NCI-H1436 (cell line): ENCODE data around the gene ATG101.
A peak's percentile ranks its signal among the peaks of the same experiment; 100 is the strongest.

Experiments
- DNase-seq: peaks from one replicate; lab custom pipeline; 2025; lab: John Stamatoyannopoulos, UW

ATG101 gene

DNA sequence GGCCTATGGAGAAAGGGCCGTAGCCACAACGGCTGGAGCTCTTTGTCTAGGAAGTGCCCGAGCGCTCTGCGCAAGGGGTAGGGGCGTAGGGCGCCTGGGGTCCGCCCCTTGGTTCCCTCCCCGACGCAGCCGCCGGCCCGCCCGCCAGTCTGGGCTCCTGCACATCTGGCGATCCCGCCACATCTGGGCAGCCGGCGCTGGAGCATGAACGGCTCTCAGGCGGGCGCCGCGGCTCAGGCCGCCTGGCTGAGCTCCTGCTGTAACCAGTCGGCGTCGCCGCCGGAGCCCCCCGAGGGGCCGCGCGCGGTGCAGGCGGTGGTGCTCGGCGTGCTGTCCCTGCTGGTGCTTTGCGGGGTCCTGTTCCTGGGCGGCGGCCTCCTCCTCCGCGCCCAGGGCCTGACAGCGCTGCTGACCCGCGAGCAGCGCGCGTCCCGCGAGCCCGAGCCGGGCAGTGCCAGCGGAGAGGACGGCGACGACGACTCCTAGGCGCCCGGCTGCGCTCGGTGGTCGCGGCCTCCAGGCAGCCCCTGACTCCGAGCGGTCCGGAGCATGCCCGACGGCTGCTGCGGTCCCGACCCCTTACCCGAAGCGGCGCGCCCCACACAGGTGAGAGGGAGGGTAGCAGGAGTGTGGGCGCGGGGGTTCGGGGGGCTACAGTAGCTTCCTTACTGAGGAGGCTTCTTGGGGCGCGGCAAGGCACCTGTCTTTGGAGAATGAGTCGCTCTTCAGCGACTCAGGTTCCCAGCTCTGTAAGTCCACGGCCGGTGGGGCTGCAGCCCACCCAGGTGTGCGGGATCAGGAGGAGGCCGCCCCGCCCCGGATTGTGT lies 10.0 kb downstream of the ATG101 start, which contains the start of gene SMIM41:
SMIM41 (plus strand) TSS at position 129 of the 827 bp plus-strand sequence; CDS start at position 205, 76 bp downstream.
- no peak for DNase-seq

DNA sequence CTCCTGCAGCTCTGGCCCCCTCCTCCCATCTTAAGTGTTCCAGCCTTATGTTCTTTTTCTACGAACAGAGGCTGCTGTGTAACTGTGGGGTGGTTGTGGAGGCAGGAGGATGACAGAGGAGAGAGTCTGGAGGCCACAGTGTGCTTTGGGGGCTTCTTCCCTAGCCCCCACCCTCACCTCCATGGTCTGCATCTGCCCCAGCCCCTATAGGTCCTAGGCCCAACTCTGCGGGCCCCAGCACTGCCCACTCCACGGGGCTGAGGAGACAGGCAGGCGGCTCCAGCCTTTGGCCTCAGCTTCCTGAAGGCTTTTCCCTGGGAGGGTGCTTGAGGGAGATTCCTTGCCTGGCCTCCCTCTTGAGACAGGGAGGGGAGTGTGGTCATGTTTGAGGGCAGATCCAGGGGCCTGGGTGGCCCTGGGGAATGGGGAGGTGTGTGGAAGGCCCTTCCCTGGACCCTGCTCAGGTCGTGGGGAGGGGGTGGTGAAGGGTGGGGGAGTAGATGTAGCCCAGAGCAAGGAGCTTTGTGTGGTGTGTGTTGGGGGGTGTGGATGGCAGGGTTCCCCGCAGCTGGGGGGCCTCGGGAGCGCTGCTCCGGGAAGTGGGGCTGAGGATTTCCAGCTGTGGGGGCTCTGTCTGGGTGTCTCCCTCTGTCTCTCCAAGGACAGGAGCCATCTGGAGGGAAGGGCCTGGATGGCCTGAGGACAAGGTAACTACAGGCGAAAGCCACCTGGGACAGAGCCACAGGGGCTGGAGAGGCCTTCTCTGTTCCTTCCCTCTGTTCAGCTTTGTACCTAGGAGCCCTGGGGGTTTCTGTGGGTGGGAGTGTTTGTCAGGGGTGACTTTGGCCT lies 10.8 kb downstream of the ATG101 start:
- DNase-seq = no peak

DNA sequence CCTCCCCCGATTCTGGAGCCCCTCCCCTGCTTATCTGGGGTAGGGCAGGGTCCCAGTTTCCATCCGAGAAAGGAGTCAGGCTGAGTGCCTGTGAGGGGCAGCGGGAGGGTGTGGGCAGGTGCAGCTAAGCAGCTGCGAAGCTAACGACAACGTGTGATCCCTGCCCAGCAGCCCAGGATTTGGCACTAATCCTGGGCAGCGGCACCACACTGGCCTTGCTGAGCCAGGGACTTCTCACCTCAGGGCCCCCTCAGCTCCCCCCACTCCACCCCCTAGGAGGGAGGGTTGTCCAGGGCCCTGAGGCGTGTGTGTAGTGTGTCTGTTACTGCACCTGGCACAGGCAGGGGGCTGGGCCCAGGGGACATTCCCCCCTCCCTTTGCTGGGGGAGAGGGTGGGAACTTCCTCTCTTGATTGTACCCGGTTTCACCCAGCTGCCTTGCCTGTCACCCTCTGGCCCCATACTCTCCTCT lies 11.5 kb downstream of the ATG101 start:
- DNase-seq = peak; percentile 76

DNA sequence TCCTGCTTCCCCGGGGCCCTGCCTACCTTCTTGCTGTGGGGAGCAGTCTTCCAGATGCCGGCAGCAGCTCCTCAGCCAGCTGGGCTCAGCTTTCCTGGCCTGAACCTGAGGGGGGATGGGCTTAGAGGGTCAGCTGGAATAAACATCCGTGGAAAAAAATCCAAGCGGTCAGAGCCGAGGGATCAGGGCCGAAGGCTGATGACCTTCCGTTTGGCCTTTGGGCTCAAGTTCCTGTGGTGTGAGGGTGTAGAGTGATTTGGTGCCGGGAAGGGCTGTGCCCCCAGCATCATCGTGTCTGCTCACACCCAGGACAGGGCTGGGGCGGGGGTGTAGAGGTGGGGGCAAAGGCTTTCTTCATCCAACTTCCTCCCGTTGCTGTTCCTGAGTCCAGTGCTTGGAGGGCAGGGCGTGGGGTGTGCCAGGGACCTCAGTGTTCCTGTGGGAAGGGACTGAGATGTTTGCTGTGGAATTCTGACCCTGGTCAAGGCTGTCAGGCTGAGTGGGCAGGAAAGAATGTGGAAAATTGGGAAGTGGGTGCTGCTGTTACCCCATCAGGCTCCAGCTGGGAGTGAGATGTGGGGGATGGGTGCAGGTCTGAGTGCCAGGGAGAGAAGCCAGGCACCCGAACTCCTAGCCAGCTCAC lies 12.4 kb downstream of the ATG101 start:
- DNase-seq = no peak

DNA sequence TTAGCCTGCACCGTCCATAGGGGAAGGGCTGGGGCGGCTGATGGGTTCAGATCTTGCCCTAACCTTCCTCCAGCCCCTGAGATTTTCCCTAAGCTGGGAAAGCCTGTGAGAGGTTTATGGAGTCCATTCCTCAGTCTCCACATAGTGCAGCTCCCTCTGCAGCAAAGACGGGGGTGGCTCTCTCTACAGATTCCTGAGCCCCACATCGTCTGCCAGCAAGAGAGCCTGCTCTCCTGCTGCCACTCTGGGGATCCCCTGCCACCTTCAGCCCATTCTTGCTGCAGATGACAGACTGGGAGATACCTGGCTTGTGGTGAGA lies 12.8 kb downstream of the ATG101 start:
- no peak for DNase-seq

DNA sequence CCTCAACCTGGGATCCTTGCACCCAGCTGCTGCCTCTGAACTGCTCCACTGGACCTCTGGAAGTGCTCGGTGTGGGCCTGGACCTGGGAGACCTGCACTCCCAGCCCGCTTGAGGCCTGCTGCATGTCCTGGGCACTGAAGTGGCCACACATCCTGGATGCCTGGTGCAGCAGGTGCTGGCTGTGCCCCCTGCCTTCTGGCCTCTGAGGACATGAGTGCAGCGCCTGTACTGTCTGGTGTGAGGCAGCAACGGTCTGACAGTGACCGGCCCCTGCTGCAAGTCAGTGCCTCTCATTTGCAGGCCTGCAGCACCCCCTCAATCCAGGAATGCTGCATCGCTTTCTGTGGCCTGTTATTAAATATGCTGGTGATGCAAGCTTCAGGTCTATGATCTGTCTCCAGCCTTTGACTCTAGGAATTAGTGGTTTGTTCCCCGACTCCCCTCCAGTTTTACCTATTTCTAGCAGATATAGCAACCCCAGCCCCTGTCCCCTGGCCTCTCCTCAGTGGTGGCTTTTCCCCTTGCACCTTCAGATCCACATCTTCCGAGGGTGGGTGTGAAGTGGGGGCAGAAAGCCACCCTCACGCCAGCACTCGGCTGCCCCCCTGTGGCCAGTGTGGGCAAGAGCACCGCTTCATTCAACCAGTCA lies 13.3 kb downstream of the ATG101 start:
- peak; percentile 70 for DNase-seq

DNA sequence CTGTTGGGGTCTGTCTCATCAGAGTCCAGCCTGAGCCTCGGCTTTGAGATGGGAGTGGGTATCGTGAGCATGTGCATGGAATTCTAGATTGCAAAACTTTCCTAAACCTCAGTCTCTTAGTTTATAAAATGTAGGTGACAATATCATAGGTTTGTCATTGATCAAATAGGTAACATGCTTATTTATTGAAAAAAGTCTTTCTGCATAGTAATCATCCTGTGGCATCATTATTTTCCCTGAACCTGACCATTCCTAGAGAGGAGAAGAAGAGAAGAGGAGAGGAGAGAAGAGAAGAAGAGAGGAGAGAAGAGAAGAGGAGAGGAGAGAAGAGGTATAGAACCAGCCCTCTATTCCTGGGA lies 13.8 kb downstream of the ATG101 start:
- DNase-seq = no peak

DNA sequence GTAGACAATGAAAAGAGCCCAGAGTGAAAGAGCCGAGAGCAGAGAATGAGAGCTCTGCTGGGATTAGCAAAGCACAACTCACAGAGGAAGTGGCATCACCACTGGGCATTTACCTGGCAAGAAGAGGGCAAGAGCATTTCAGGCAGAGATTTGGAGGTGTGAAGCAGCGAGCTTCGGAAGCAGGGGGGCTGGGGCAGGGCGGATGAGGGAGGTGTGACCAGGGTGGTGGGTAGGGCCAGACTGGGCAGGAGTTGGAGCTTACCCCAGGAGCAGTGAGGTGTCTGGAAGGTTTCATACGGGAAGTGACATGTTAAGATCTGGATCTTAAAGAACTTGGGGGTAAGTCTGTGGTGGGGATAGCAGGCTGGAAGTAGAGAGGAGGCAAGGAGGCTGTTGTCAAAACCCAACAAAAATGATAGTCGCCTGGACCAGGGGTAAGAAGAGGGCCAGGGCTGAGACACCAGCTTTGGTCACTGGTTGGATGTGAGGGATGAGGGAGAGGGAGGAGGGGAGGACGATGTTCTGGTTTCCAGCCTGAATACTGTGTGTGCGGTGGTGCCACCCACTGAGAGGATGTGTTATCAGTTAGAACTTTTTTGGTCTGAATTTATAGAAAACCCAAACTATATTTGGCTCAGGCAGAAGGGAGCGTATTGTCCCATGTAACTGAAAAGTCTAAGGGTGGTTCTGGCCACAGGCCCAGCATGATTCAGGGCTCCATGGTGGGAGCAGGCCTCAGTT lies 14.9 kb downstream of the ATG101 start:
- no peak for DNase-seq

DNA sequence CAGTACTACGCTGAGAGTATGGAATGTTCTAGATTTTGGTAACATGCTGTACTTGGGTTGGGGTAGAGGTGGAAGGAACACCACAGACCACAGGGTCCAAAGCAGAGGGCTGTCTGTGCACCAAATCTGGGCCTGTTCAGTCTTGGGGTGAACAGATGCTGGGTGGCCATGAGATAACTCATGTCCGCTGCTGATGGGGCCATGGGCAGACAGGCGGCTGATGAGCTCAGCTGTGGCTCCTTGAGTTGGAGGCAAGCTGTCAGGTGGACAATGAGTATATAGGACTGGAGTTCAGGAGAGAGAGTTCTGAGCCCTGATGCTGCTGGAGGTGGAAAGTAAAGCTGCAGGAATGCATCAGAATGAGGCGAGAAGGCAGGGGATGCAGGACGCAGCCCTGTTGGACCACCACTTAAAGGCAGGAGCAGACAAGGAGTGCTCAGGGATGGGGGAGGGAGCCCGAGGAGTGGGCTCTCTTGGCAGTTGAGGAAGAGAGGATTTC lies 16.0 kb downstream of the ATG101 start:
- DNase-seq = no peak

DNA sequence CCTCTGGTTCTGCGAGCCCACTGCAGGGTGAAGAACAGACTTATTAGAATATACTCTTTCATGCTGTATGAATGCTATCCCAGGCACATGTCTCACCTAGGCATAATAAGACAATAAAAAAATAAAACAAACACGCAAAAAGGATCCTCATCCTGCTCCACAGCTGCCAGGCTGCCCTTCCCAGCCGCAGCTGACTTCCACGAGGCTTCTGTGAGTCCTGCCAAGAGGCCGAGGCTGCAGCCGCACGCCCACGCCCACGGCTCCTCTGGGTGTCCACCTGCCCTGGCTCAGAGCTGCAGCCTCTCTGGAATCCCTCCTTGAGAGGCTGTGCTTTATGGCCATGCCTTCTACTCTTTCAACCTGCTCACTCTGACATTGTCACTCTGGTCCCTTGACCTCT lies 16.6 kb downstream of the ATG101 start:
- no peak for DNase-seq

DNA sequence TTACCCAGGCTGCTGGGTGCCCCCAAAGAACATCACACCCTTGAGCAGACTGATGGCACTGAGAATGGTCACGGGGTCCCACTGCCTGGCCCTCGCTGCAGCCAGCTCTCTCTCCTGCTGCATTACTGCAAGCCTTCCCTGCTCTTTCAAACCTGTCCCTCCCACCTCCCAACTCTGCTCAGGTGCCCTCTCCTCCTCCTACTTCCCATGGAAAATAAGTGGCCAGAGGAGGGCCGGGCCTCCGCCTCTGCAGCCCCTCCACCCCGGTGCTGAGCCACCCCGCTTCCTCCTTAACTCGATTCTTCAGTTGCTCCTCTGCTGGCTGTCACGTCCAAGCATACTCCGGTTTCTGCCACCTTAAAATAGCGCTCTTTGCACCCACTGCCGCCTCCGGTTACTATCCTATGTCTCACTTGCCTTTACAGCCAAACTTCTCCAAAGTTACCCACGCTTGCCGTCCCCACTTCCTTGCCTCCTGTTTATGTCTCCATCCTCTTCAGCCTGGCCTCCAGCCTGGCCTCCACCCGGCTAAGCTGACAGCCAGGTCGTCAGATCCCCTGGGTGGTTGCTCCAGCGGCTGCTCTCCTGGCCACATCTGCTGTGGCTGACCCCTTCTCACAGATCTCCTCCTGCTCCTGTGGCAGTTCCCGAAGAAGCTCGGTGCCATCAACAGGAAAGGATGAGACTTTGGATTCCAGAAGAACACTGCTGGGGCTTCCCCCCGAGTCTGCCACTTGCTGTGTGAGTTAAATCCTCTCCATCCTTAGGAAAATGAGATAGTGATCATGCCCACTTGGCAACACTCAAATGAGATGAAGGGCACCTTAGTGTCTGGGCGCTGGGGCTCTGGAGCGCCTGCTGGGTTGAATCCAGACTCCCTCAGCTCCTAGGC lies 17.4 kb downstream of the ATG101 start:
- no peak for DNase-seq

DNA sequence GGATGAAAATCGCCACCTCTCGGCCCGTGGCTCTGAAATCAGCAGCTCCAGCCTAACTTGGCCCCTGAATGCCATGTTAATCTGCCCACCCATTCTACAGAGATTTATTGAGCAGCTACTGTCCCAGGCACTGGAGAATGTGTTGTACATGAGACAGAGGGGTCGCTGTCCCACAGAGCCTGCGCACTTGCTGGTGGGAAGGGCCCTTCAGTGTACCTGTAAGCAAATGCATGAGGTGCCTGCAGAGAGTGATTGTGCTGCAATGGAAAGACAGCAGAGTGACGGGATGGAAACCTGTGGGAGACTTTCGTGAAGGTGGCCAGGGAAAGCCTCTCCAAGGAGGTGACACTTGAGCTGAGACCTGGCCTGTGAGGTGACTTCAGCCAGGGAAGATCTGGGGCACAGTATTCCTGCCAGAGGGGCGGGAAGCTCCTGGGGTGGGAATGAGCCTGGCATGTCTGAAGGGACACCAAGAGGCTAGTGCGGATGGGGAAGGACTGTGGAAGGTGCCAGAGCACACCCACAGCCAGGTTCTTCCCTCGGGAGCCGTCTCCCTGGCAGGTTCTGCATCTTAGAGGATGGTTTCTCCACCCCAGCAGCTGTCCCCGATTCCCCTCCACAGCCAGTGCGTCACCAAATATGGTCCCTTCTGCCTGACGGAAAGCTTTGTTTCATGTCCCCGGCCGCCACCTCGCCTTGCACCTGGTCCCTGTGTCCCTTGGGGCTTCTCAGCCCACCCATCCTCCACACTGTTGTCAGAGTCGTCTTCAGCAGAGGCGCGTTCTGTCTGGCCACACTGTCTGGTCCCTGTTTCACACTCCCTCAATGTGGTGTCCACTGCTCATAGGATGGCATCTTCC lies 18.4 kb downstream of the ATG101 start:
- peak; percentile 90 for DNase-seq

DNA sequence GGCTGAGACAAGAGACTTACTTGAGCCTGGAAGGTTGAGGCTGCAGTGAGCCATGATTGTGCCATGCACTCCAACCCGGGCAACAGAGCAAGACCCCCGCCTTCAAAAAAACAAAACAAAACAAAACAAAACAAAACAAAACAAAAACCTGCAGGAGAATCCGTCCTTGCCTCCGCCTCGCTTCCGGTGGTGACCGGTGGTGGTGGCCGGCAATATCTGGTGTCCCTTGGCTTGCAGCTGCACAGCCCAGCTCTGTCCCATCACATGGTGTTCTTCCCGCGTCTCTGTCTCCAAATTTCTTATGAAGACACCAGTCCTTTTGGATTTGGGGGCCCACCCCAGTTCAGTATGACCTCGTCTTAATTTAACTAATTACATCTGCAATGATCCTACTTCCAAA lies 19.7 kb downstream of the ATG101 start:
- no peak for DNase-seq

DNA sequence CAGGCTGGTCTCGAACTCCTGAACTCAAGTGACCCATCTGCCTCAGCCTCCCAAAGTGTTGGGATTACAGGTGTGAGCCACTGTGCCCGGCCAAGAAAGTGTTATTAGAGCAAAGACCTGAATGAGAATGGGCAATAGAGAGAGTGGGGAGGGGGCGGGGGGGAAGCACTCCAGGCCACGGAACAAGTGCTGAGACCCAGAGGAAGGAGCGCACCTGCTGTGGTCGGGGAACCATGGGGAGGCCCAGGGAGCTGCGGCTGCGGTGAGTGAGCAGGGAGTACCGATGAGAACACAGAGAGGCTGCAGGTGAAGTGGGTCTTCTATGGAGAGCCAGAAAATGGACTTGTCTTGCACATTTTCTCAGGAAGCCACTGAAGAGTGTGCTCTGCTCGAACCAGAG lies 20.5 kb downstream of the ATG101 start:
- DNase-seq = no peak

DNA sequence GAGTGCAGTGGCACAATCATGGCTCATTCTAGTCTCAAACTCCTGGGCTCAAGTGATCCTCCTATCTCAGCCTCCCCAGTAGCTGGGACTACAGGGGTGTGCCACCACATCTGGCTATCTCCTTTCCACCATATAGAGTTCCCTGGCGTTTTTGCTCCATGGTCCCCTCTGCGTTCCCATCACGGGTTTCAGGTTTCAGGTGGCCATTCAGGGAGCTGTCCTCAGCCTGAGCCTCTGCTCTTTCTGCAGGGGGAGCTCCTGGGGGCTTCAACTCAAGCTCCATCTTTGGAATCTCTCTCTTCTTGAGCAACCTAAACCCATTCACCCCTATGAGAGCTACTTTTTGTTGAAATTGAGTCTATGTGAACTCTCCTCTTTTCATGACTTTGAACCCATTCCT lies 21.3 kb downstream of the ATG101 start:
- no peak for DNase-seq

DNA sequence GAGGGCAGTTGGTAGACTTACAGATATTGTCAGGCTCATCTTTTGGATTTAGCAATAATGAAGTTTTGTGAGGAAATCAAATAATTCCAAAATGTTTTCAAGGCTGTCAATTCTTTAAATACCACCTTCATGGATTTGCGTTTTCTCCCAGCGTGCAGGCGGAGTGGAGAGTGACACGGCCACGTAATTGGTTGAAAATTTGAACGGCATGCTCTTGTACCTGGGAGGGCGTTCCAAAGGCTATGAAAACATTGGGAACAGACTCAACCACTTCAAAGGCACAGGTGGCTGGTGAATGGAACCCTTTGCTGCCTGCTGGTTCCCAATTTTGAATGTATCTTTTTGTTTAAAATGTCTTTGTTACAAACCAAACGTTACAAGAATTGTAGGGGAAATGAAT lies 22.1 kb downstream of the ATG101 start:
- no peak for DNase-seq

DNA sequence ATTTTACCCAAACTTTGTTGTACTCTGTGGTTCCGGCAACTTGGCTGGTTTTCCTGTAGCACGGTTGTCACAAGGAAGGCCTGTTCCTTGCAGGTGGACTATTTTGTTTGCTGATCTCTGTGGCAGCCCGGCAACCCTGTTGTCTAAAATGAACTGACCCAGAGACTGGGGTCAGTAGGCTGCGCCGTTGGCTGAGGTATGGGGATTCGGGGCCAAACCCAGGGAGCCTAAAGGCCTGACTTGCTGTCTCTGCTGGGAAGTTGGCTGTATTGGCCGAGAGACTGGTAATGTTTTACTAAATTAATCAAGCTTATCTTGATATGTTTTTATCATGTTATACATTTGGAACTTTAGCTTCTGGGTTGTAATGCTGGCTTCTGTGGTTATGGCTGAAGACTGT lies 23.6 kb downstream of the ATG101 start:
- no peak for DNase-seq

DNA sequence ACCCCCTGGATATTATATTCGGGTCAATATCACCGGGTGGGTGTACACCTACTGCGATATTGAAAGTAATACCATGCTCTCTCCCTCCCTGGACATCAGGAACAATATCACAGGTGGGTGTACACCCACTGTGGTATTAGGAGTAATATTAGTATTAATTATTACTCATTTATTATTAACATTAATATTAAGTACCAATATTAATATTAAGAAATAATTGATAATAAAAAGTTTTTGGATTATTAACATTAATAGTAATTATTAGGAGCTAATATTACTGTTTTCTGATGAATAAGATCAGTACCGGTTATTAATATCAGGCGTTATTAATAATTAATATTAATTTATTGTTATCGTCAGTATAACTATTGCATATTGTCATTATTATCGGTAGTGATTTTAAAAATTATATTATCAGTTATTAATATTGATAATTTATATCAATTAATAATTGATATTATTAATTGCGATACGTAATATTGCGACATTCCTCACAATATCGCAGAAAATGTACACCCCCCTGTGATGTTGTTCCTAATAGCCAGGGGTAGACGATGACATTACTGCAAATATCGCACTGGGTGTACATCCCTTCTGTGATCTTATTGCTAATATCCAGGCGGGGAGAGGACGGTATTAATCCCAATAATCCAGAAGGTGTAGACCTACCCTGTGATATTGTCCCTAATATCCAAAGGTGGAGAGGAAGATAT lies 26.7 kb downstream of the ATG101 start:
- no peak for DNase-seq
